ENCODE measurements around the gene LLCFC1.

Gene LLCFC1

DNA sequence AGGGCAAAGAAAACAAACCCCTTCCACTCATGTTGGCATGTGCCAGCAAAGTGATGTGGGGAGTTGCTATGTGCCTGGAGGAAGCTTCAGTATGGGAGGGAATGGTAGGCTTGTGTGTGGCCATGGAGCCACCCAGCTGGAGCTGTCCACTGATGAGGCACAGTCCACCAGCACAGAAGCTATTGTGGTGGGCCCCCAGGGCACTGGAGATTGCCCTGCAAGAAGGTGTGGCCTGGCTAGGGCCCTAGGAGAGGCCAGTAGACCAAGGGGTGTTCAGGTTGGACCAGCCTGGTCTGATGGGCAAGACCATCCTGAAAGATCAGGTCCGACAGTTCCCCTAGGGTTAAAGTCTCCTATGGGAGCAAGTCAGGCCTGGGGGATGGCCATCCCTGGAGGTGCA, 45.0 kb downstream of the LLCFC1 start:
- FAIRE-seq (no peak), DNase-seq (ENCODE audit: low spot score) (no peak)
